Coronary artery (tissue), 2 donors: ENCODE data around the gene CACNA1S.

Source experiments
- DNase-seq: peaks from one replicate; pipeline ENCODE4 v3.0.0-alpha.2; 2017; ENCODE audit warnings: low spot score
- H3K27ac ChIP-seq, 2 donors: fragments of 200-600 bp; sonication (generic); one replicate each; pipeline ENCODE4 v1.5.1; 2016 to 2019
- H3K4me3 ChIP-seq: fragments of 200-600 bp; sonication (generic); 2 replicates; pipeline ENCODE4 v1.5.1; 2016; ENCODE audit warnings: mild to moderate bottlenecking, moderate library complexity
- TF ChIP-seq, protein P1 (sequence below): fragments of 200-600 bp; sonication (generic); IDR thresholded peaks from one replicate; pipeline ENCODE4 v1.5.1; 2019; ENCODE audit warnings: antibody characterized with exemption

CACNA1S gene

GRCh38 chr1:201089596-201089995, 22.6 kb downstream of the CACNA1S start:
- no peak overlapping the region for H3K27ac ChIP-seq
- TF ChIP-seq, protein P1, sequence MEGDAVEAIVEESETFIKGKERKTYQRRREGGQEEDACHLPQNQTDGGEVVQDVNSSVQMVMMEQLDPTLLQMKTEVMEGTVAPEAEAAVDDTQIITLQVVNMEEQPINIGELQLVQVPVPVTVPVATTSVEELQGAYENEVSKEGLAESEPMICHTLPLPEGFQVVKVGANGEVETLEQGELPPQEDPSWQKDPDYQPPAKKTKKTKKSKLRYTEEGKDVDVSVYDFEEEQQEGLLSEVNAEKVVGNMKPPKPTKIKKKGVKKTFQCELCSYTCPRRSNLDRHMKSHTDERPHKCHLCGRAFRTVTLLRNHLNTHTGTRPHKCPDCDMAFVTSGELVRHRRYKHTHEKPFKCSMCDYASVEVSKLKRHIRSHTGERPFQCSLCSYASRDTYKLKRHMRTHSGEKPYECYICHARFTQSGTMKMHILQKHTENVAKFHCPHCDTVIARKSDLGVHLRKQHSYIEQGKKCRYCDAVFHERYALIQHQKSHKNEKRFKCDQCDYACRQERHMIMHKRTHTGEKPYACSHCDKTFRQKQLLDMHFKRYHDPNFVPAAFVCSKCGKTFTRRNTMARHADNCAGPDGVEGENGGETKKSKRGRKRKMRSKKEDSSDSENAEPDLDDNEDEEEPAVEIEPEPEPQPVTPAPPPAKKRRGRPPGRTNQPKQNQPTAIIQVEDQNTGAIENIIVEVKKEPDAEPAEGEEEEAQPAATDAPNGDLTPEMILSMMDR: no peak
- DNase-seq: no peak
- H3K4me3 ChIP-seq: no peak overlapping the region

DNA sequence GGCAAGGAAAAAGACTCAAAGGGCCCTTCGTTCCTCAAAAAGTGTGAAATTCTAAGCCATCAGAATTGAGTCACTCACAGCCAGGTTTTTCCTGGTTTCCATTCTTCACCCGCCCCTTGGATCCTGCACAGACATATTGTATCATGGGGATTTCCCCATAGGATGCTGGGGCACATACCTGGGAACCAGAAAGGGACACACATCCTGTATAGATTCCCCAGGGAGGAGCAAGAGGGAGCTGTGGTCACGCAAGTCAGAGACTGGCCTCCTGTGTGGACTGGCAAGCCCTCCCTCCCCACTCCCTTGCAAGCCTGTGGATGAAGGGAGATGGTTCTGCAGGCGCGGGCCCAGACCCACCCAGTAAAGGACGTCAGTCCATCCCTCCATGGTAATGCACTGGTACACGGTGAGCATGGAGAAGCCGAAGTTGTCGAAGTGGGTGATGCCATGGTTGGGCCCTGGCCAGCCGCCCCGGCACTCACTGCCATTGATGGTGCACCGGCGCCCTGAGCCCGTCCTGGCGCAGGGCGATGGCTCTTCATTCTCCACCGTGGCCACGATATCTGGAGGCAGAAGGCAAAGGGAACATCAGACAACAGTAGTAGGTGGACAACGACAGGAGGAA, 23.2 kb downstream of the CACNA1S start:
- Histone ChIP-seq H3K4me3 (no peak overlapping the region), H3K27ac (no peak overlapping the region)
- TF ChIP-seq, protein P1: no peak
- DNase-seq: no peak

DNA sequence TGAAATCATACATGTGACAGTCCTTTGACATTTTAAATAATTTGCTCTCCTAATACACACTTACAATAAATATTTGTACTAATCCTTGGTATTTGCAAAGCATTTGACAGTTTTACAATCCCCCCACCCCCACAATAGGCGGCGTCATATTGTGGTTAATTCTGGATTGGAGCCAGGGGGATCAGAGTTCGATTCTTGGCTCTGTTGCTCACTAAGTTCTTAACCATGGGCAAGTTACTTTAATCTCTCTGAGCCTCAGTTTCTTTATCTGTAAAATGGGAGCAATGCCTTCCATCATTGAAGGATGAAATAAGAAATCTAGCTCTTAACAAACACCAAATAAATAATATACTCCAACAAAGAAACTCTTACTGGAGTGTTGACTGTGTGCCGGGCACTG, 23.8 kb downstream of the CACNA1S start:
- TF ChIP-seq, protein P1: no peak
- no peak for DNase-seq
- Histone ChIP-seq H3K27ac (no peak overlapping the region), H3K4me3 (no peak overlapping the region)

GRCh38 chr1:201085902-201086735, 26.1 kb downstream of the CACNA1S start:
- no peak for DNase-seq
- H3K4me3 ChIP-seq: no peak overlapping the region
- TF ChIP-seq, protein P1: no peak
- no peak overlapping the region for H3K27ac ChIP-seq

- TF ChIP-seq, protein P1: no peak
- DNase-seq: no peak
- no peak overlapping the region for H3K27ac ChIP-seq
Measured at GRCh38 chr1:201084295-201084694, 27.9 kb downstream of the CACNA1S start.

DNA sequence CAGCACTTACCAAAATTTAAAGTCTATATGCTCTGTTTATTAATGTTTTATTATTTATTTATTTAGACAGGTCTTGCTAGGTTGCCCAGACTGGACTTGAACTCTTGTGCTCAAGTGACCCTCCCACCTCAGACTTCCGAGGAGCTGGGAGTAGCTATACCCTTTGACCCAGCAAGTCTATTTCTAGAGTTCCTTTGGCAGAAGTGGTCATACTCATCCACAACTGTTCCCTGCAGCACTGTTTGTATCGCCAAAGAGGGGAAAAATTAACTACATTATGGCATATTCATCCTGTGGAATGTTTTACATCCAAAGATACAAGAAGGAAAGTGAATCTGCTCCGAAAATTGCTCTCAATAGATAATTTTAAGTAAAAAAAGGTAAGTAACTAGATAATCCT, 28.5 kb downstream of the CACNA1S start:
- TF ChIP-seq, protein P1: no peak
- H3K27ac ChIP-seq: no peak overlapping the region
- no peak for DNase-seq
- no peak overlapping the region for H3K4me3 ChIP-seq

More at GRCh38 chr1:201084295-201084694, 27.9 kb downstream of the CACNA1S start:
- H3K4me3 ChIP-seq: no peak overlapping the region

DNA sequence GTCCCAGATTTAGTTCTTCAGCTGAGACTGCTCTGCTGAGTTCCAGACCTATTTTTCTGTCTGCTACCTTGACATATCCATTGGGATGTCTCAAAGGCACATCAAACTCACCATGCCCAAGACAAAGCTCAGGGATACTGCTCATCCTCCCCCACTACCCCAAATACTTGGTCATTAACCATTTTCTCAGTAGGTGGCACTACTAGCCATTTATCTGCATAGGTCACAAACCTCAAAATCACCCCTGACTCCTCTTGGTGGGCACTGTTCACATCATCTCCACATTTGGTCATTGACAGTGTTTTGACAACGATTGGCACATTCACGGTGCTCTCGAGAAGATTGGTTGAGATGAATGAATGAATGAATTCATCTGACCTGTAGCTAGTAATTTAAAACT, 32.1 kb downstream of the CACNA1S start:
- Histone ChIP-seq H3K4me3 (no peak overlapping the region), H3K27ac (no peak overlapping the region)
- TF ChIP-seq, protein P1: no peak
- no peak for DNase-seq
